GM23248 (cell line): ENCODE results near the gene TSPEAR.

Experiments
- EZH2 ChIP-seq: fragments of 200-600 bp; sonication (generic); IDR thresholded peaks from 2 replicates; pipeline ENCODE4 v1.6.1; 2018; ENCODE audit warnings: antibody characterized with exemption, mild to moderate bottlenecking; ENCODE audit not compliant: insufficient read depth, poor library complexity, severe bottlenecking
- EZH2phosphoT487 ChIP-seq: fragments of 200-600 bp; sonication (generic); IDR thresholded peaks from 2 replicates; pipeline ENCODE4 v1.6.1; 2018; ENCODE audit warnings: antibody characterized with exemption, moderate library complexity, mild to moderate bottlenecking, low read depth; ENCODE audit not compliant: insufficient read depth

GRCh38 chr21:44632067-44632466 is 79.3 kb downstream of the TSPEAR start:
- TF ChIP-seq EZH2 (no peak), EZH2phosphoT487 (no peak)
